GM19238 (cell line): Measurements from ENCODE around the gene HPS1.

ENCODE experiments used
- DNase-seq: peaks from one replicate; pipeline ENCODE4 v3.0.0; 2011; ENCODE audit warnings: low spot score; ENCODE audit not compliant: insufficient read length

HPS1 gene

GRCh38 chr10:98414578-98414931 is 32.2 kb downstream of the HPS1 start:
- no peak for DNase-seq

- DNase-seq, result no peak
These were observed 35.0 kb downstream of the HPS1 start for GRCh38 chr10:98411768-98412167.

- DNase-seq, result no peak
These were observed 35.6 kb downstream of the HPS1 start for GRCh38 chr10:98411166-98411565.

GRCh38 chr10:98410759-98411158 is 36.0 kb downstream of the HPS1 start:
- no peak for DNase-seq

GRCh38 chr10:98410135-98410743 is 36.5 kb downstream of the HPS1 start:
- DNase-seq, result no peak

- DNase-seq, result no peak
These were observed 37.9 kb downstream of the HPS1 start for GRCh38 chr10:98408799-98409198.

- DNase-seq, result no peak
These were observed 38.9 kb downstream of the HPS1 start for GRCh38 chr10:98407744-98408241.

GRCh38 chr10:98407017-98407743 is 39.6 kb downstream of the HPS1 start:
- no peak for DNase-seq

GRCh38 chr10:98405422-98405821 is 41.3 kb downstream of the HPS1 start:
- DNase-seq, result no peak

- DNase-seq, result peak; percentile 41
These were observed 42.0 kb downstream of the HPS1 start for GRCh38 chr10:98404571-98405359.

- no peak for DNase-seq
These were observed 42.8 kb downstream of the HPS1 start for GRCh38 chr10:98403812-98404504.

- DNase-seq, result no peak
These were observed 43.6 kb downstream of the HPS1 start for GRCh38 chr10:98402931-98403718.

GRCh38 chr10:98402478-98402877 is 44.3 kb downstream of the HPS1 start:
- no peak for DNase-seq

- DNase-seq, result no peak
These were observed 46.3 kb downstream of the HPS1 start for GRCh38 chr10:98400482-98400881.

GRCh38 chr10:98399784-98400183 is 47.0 kb downstream of the HPS1 start:
- DNase-seq, result no peak

GRCh38 chr10:98397089-98397600 is 49.6 kb downstream of the HPS1 start:
- no peak for DNase-seq

- no peak for DNase-seq
These were observed 50.4 kb downstream of the HPS1 start for GRCh38 chr10:98396096-98397063.

- no peak for DNase-seq
These were observed 51.8 kb downstream of the HPS1 start for GRCh38 chr10:98394851-98395440.

- no peak for DNase-seq
These were observed 55.1 kb downstream of the HPS1 start for GRCh38 chr10:98391578-98391991.
